ENCODE results near the gene NCK2. TPM values are rescaled to one million over a fixed set of nuclear protein-coding genes. Genes with fewer than 3 reads are reported as not detected.

Gene NCK2
- total and polyA plus RNA-seq, 10 of the 15 experiments (the other 5 are each of a cell fraction or from before 2014, with no cell fraction given): 1.2 to 30.9 (median 14.1) TPM

DNA sequence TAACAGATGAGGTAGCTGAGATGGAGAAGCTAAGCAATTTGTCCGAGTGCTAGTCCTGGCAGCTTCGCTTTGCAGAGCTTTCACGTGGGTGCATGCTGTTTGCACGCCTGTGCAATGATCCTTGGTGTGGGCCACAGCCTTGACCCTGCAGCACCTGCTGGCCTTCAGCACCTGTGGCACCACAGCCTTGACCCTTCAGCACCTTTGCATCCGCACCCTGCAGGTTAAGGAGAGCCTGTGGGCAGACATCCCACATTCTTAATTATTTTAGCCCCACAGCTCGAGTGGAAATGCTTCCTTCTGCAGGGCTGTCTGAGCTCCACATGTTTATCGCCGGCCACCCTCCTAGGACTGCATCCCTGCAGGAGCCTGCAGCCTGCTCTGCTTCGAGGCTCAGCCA is 19.3 kb downstream of the NCK2 start:
- RAD21 ChIA-PET (ENCODE audit: unreplicated experiment): interaction anchor here (1.1 kb wide), 1 partner anchor 13 kb away, joined by 3 read pairs; no protein-coding TSS in a partner anchor
- 62% methylated on average over 9 of the region's 9 CpGs for WGBS (ENCODE audit: insufficient coverage, insufficient replicate concordance, low lambda C conversion rate, missing lambda C conversion rate)
- CTCF ChIA-PET: interaction anchor here (1.3 kb wide), 1 partner anchor 16 kb away, joined by 5 read pairs; no protein-coding TSS in a partner anchor
- Histone ChIP-seq H3K4me2 (ENCODE audit: control insufficient read depth, insufficient read depth) (no peak overlapping the region), H2AFZ (ENCODE audit: control insufficient read depth, low read depth, low read length) (no peak overlapping the region), H3K36me3 (ENCODE audit: control insufficient read depth in 2 of 2, insufficient read depth in 2 of 2, low read length in 1 of 2) (peaks cover 0 to 4% of the 10 kb centered on the region in 2 experiments; a peak in 2 of 4 replicates), H3K9me3 (replicated peaks; ENCODE audit: control insufficient read depth, insufficient read depth, low read length) (no peaks in the 10 kb centered on the region; the same call in 2 of the 3 replicates), H3K4me1 (ENCODE audit: control insufficient read depth, insufficient read depth, low read length) (peaks cover 11% of the 10 kb centered on the region), H3K79me2 (ENCODE audit: control insufficient read depth, insufficient read depth, low read length) (peaks cover 45% of the 10 kb centered on the region), H3K4me3 (no peak overlapping the region), H3K27ac (ENCODE audit: control insufficient read depth, insufficient read depth) (no peak overlapping the region), H3K27me3 (replicated peaks in 1 of 2; ENCODE audit: control insufficient read depth in 2 of 2, insufficient read depth in 2 of 2, low read length in 1 of 2) (no peaks in the 10 kb centered on the region), H4K20me1 (ENCODE audit: control insufficient read depth, insufficient read depth) (no peaks in the 10 kb centered on the region), H3K9ac (ENCODE audit: control insufficient read depth, insufficient read depth, low read length) (no peak overlapping the region)
- POLR2A ChIA-PET: interaction anchor here (1.5 kb wide), 1 partner anchor 34 kb away, joined by 3 read pairs; no protein-coding TSS in a partner anchor
- FAIRE-seq (no peak), DNase-seq (ENCODE audit: low read depth, low spot score) (no peak), ATAC-seq (no peak; the same call in 2 of the 3 replicates)
- intact Hi-C loops (cut with micrococcal nuclease; ENCODE audit: unreplicated experiment) (no loop called here), in situ Hi-C loops (cut with MboI) (no loop called here)
- SMC1A ChIA-PET (ENCODE audit: uncharacterized antibody, unreplicated experiment): interaction anchor here (0.6 to 1.4 kb wide), 6 partner anchors 8 to 34 kb away, joined by 3 to 4 read pairs (median 3); no protein-coding TSS in a partner anchor
- TF ChIP-seq CREM (IDR thresholded peaks at IDR 0.05; ENCODE audit: low read depth) (no peak), ESRRA (IDR thresholded peaks at IDR 0.05; ENCODE audit: low read length) (no peak), GATAD2B (conservative IDR thresholded peaks at IDR 0.05; ENCODE audit: low read depth) (no peak), BMI1 (IDR thresholded peaks at IDR 0.05; ENCODE audit: borderline replicate concordance) (no peak), JUND (IDR thresholded peaks at IDR 0.05; ENCODE audit: low read depth, low read length) (no peak), WRNIP1 (IDR thresholded peaks at IDR 0.05; ENCODE audit: borderline replicate concordance, low read depth, low read length) (no peak), SIN3A (IDR thresholded peaks at IDR 0.05; ENCODE audit: low read depth, low read length) (no peak), MEF2B (IDR thresholded peaks at IDR 0.05; ENCODE audit: partially characterized antibody, poor library complexity, severe bottlenecking) (no peak), STAT3 (IDR thresholded peaks at IDR 0.05; ENCODE audit: low read depth, low read length) (no peak)
- TF ChIP-seq, protein P1, sequence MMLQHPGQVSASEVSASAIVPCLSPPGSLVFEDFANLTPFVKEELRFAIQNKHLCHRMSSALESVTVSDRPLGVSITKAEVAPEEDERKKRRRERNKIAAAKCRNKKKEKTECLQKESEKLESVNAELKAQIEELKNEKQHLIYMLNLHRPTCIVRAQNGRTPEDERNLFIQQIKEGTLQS (IDR thresholded peaks at IDR 0.05; ENCODE audit: borderline replicate concordance, extremely low read depth, low read depth, low read length): no peak
- TF ChIP-seq, protein P2, sequence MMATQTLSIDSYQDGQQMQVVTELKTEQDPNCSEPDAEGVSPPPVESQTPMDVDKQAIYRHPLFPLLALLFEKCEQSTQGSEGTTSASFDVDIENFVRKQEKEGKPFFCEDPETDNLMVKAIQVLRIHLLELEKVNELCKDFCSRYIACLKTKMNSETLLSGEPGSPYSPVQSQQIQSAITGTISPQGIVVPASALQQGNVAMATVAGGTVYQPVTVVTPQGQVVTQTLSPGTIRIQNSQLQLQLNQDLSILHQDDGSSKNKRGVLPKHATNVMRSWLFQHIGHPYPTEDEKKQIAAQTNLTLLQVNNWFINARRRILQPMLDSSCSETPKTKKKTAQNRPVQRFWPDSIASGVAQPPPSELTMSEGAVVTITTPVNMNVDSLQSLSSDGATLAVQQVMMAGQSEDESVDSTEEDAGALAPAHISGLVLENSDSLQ (IDR thresholded peaks at IDR 0.05): no peak
- no TSS peak for BruUV-seq (replicated peaks)

Measured in GM12878 (cell line).